ENCODE results near the gene CIPC.

The CIPC gene

DNA sequence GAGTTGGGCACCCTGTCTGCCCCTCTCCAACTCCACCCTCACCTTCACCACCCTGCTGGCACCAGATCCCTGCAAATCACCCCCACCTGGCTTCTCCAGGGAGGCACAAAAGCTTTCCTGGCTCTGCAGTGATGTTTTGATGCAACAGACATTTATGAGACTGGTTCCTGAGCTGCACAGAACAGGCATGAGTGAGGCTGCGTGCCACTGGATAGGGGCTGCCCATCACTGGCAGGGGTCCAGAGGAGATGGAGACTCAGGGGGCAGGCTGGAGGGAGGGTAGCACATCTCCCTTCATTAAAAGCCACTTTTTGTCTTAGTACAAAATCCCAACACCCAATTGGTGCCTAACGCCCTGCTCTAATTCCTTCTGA is 60.8 kb downstream of the CIPC start:
- no peak for DNase-seq (ENCODE audit: low read depth)
- in situ Hi-C loops (cut with HindIII; ENCODE audit: low sequenced_read_pairs), result no loop called here
- H3K4me3 ChIP-seq (ENCODE audit: low read depth, low read length), result no peak overlapping the region
- no peak for TF ChIP-seq CTCF (IDR thresholded peaks at IDR 0.05; ENCODE audit: low read depth, low read length, missing control alignments)

- TF ChIP-seq CTCF (IDR thresholded peaks at IDR 0.05; ENCODE audit: low read depth, low read length, missing control alignments), result no peak
- DNase-seq (ENCODE audit: low read depth), result no peak
- in situ Hi-C loops (cut with HindIII; ENCODE audit: low sequenced_read_pairs), result no loop called here
- H3K4me3 ChIP-seq (ENCODE audit: low read depth, low read length), result no peak overlapping the region
Observed at GRCh38 chr14:77161011-77161410, 63.0 kb downstream of the CIPC start.
